Activated CD8-positive, alpha-beta memory T cell treated with anti-CD3 and anti-CD28 coated beads, Interleukin-2, amount 50 U/mL, for 4 hours (primary cell): Measurements from ENCODE around the gene BMPR1A.

ENCODE experiments used
- DNase-seq: peaks from one replicate; pipeline ENCODE4 v3.0.0-alpha.2; 2020

The BMPR1A gene

DNA sequence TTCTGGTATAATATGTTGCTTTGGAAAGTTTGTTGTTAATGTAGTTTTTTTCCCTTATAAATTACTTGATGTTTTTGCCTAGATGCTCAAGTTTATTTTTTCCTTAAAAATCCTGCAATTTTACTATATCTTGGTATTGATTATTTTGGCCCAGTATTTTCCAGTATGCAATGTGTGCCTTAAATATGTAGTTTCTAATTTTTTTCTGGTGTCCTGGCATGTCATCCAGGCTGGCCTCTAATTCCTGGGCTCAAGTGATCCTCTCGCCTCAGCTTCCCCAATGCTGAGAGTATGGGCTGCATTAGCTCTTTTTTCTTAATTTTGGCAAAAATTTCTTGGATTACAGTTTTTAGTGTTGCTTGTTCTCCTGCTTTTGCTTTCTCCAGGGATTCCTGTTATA lies 57.6 kb downstream of the BMPR1A start:
- DNase-seq: no peak

DNA sequence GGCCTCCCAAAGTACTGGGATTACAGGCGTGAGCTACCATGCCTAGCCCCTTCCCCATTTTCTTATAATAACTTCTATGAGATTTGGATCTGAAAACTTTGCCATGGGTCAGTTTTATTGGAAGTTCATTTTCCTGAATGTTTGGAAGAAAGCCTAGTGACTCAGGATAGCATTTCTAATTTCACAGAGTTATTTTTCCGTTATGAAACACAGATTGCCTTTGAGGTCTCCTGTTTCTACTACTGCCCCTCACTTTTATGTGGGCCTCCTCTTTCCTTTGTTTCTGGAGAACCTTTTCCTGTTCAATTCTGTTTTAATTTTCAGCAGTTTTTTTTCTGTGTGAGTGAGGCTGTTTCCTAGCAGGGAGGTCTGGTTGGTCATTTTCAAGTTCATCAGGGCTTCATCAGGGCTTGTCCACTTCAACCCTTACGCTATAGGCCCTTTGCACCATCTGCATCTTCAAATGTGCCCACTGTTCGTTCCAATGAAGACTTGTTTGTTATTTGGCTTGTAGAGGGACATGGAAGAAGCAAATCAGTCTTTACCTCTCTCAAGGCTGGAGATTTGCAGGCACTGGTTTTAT lies 58.7 kb downstream of the BMPR1A start:
- DNase-seq: no peak

DNA sequence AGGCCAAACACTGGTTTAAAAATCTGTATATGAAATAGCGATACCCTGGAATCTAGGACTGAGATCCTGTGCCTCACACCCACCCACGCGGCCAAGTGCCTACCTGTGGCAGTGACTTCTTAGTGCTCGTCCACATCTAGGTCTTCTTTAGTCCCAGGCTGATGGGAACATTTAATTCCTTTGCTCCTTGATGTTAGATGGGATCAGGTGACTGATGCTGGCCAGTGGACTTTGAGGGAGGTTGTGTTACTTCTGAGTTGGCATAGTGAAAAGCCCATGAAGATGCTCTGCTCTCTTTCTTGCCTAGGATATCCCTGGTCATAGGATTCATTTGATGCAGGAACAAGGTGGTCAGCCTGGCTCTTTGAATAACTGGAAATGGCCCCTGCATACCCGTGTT lies 59.2 kb downstream of the BMPR1A start:
- no peak for DNase-seq

DNA sequence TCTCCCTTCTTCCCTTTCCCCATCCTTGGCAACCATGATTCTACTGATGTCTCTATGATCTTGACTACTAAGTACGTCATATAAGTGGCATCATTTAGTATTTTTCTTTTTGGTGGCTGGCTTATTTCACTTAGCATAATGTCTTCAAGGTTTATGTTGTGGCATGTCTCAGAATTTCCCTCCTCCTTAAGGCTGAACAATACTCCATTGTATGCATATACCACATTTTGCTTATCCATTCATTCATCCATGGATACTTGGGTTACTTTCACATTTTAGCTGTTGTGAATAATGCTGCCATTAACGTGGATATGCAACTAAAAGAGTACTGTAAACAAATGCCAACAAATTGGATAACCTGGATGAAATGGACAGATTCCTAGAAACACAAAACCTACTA lies 60.8 kb downstream of the BMPR1A start:
- DNase-seq: no peak

GRCh38 chr10:86819567-86819966 lies 63.1 kb downstream of the BMPR1A start:
- DNase-seq: no peak

DNA sequence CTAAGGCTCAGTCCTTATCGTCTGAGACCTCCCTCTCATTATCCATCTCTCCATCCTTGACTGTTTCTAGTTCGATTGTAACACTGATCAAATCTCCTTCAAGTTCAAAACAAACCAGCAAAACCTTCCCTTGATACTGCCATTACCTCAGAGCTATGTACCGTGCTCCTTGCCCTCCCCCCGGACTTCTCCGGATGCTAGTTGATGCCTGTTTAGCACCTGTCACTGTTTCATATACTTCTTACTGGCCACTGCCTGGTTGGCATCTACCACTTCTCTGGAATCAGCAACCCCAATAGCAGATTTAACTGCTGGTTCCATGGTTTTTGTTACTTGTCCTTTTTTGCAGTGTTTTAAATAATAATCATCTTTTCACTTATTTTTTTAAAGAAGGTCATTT lies 64.1 kb downstream of the BMPR1A start:
- DNase-seq: no peak

DNA sequence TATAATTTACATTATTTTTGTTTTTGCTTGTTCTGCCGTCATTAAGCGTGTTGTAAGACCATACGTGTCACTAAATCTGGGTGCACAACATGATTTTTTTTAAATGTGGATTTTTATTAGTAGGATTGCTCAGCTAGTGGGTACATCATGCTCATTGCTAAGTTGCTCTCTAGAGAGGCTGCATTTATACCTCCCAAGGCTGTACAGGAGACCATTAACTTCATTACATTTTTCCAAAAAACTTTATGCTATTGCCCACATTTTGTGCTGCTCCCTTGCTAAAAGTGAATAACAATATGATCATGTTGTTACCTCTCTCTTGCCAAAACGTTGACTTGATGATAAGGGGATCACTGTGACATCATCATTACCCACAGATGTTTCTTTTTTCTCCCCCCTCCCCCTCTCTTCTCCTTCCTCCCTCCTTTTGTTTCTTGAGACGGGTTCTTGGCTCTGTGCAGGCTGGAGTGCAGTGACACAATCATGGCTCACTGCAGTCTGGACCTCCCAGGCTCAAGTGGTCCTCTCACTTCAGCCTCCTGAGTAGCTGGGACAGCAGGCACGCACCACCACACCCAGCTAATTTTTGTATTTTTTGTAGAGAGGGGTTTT lies 65.1 kb downstream of the BMPR1A start:
- no peak for DNase-seq

GRCh38 chr10:86823565-86823964 lies 67.1 kb downstream of the BMPR1A start:
- no peak for DNase-seq

- DNase-seq: no peak
These were observed 67.7 kb downstream of the BMPR1A start for GRCh38 chr10:86824151-86824550.

- DNase-seq: no peak
These were observed 68.9 kb downstream of the BMPR1A start for GRCh38 chr10:86825366-86825765.

DNA sequence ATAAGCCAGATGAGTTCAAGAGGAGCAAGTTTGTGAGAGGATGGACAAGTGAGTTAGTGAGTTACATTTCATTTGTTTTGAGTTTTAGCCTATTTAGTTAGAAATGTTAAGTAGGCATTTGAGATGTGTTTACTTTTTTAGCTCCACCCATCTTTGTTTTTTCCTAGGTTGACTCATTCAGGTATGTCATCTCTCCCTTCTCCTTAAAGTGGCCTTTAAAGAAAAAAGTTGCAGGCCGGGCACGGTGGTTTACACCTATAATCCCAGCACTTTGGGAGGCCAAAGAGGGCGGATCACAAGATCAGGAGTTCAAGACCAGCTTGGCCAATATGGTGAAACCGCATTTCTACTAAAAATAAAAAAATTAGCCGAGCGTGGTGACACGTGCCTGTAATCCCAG lies 71.2 kb downstream of the BMPR1A start:
- DNase-seq: no peak

GRCh38 chr10:86828145-86828544 lies 71.7 kb downstream of the BMPR1A start:
- no peak for DNase-seq

GRCh38 chr10:86829472-86829871 lies 73.1 kb downstream of the BMPR1A start:
- DNase-seq: no peak

- no peak for DNase-seq
These were observed 73.7 kb downstream of the BMPR1A start for GRCh38 chr10:86830043-86830591.

- no peak for DNase-seq
These were observed 77.5 kb downstream of the BMPR1A start for GRCh38 chr10:86833969-86834368.

GRCh38 chr10:86836044-86836443 lies 79.6 kb downstream of the BMPR1A start:
- no peak for DNase-seq

DNA sequence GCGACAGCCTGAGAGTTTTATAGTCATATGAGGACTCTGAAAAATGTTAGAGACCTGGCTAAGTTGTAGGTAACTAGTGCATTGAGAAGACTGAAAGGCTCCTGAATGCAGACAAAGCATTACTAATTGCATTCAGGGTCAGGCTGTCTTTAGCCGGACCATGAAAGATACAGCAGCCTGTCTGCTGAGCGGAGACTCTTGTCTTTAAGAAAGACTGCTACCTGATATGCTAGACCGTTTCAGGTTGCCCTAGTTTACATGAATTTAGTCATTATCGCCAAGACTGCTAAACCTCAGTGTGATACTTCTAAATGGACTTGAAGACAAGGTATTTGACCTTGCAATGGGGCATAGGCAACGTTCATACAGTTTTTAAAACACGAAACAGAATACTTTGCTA lies 81.2 kb downstream of the BMPR1A start:
- no peak for DNase-seq

DNA sequence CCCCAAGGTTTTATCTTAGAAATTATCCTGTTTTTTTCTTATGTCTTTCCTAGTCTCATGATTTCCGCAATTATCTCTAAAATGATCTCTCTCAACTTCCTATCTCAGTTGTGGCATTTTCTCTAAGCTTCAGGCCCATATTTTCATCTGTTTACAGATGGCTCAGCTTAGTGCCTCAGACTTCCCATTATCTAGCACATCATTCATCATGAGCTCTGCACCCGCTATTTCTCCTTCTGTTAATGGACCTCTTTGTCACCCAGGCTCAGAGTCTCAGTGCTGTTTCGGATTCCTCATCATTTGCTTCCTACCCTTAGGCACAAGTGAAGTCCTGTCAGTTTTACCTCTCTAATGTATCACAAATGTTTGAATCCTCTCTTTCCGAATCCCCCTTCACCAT lies 84.1 kb downstream of the BMPR1A start:
- DNase-seq: no peak

GRCh38 chr10:86846088-86846487 lies 89.7 kb downstream of the BMPR1A start:
- DNase-seq: no peak

GRCh38 chr10:86848747-86849146 lies 92.3 kb downstream of the BMPR1A start:
- DNase-seq: no peak

GRCh38 chr10:86849181-86849894 lies 92.9 kb downstream of the BMPR1A start:
- no peak for DNase-seq

- DNase-seq: no peak
These were observed 94.1 kb downstream of the BMPR1A start for GRCh38 chr10:86850481-86850880.

- DNase-seq: no peak
These were observed 95.1 kb downstream of the BMPR1A start for GRCh38 chr10:86851328-86852207.
